ENCODE results near the gene ICAM4. TPM values are rescaled to one million over a fixed set of nuclear protein-coding genes. Genes with fewer than 3 reads are reported as not detected.

ICAM4 gene
- total and polyA plus RNA-seq, 2 donors (not counting 1 experiment from before 2014, with no cell fraction given): 0.58 to 4.1 TPM

DNA sequence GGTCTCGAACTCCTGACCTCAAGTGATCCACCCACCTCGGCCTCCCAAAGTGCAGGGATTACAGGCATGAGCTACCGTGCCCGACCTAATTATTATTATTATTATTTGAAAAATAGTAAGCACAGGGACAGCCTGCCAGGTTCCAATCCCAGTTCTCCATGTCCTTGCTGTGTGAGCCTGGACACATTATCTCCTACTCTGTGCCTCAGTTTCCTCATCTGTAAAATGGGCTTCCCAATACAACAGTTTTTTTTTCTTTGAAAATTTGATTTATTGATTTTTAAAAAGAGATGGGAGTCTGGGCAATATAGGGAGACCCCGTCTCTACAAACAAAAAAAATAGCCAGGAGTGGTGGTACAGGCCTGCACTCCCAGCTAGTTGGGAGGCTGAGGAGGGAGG is 19.6 kb downstream of the ICAM4 start:
- DNase-seq (ENCODE audit: low read depth in 2 of 2): no peak

DNA sequence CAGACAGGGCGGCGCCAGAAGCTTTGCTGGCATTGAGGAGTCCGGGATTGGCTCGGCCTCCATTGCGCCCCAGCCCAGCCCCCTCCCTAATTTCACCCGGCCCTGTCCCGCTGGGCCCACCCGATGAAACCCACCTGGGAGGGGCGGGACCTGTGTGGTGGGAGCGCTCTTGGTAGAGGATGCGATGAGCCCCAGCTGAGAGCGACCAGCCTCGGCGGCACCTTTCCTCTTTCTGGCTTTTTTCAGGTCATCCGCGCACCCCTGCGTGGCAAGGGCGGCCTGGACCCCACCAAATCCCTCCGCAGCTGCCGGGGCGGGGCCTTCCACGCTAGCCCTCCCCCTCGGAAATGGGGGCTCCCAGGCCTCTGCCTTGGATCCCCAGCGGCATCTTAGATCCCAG is 22.7 kb downstream of the ICAM4 start, which contains the start of gene ZGLP1:
Gene ZGLP1 (minus strand): TSS at position 393 of the 400 bp plus-strand sequence.
- Histone ChIP-seq H3K27me3 (ENCODE audit: control insufficient read depth, insufficient read depth, low read length) (no peaks in the 10 kb centered on the region), H3K36me3 (ENCODE audit: control insufficient read depth, insufficient read depth, low read length) (peaks cover 3% of the 10 kb centered on the region), H4K20me1 (ENCODE audit: control insufficient read depth, extremely low read depth, insufficient read depth, low read length) (no peaks in the 10 kb centered on the region), H3K9ac (ENCODE audit: insufficient read depth, low read length) (no peak within 1 kb of the TSS), H3K79me2 (ENCODE audit: control insufficient read depth, insufficient read depth, low read length) (no peaks in the 10 kb centered on the region), H3K9me3 (ENCODE audit: control insufficient read depth, insufficient read depth, low read depth, low read length) (no peaks in the 10 kb centered on the region), H3K4me2 (ENCODE audit: extremely low read depth, insufficient read depth, low read length) (no peak within 1 kb of the TSS), H3K4me3 (replicated peaks in 1 of 4; ENCODE audit: control extremely low read depth in 1 of 4, insufficient read depth in 1 of 4, low read depth in 3 of 4, low read length in 4 of 4) (no peak within 1 kb of the TSS), H3K27ac (ENCODE audit: insufficient read depth, low read length) (no peak within 1 kb of the TSS), H2AFZ (ENCODE audit: low read length) (no peak within 1 kb of the TSS), H3K4me1 (ENCODE audit: control insufficient read depth, extremely low read depth, insufficient read depth, low read length) (peaks cover 3% of the 10 kb centered on the region)
- no peak for DNase-seq (ENCODE audit: low read depth in 2 of 2)
- TF ChIP-seq, protein P1, sequence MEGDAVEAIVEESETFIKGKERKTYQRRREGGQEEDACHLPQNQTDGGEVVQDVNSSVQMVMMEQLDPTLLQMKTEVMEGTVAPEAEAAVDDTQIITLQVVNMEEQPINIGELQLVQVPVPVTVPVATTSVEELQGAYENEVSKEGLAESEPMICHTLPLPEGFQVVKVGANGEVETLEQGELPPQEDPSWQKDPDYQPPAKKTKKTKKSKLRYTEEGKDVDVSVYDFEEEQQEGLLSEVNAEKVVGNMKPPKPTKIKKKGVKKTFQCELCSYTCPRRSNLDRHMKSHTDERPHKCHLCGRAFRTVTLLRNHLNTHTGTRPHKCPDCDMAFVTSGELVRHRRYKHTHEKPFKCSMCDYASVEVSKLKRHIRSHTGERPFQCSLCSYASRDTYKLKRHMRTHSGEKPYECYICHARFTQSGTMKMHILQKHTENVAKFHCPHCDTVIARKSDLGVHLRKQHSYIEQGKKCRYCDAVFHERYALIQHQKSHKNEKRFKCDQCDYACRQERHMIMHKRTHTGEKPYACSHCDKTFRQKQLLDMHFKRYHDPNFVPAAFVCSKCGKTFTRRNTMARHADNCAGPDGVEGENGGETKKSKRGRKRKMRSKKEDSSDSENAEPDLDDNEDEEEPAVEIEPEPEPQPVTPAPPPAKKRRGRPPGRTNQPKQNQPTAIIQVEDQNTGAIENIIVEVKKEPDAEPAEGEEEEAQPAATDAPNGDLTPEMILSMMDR (conservative IDR thresholded peaks at IDR 0.05 in 1 of 2, IDR thresholded peaks at IDR 0.05 in 1 of 2; ENCODE audit: low read depth in 1 of 2, low read length in 2 of 2): no peak
- no peak for TF ChIP-seq EZH2 (IDR thresholded peaks at IDR 0.05; ENCODE audit: low read length, missing control alignments)

More for the DNA sequence above, 19.6 kb downstream of the ICAM4 start:
- H3K4me2 ChIP-seq (ENCODE audit: extremely low read depth, insufficient read depth, low read length): no peak overlapping the region
- H3K27me3 ChIP-seq (ENCODE audit: control insufficient read depth, insufficient read depth, low read length): no peaks in the 10 kb centered on the region
- H3K27ac ChIP-seq (ENCODE audit: insufficient read depth, low read length): no peak overlapping the region
- no peak overlapping the region for H3K9ac ChIP-seq (ENCODE audit: insufficient read depth, low read length)
- no peak overlapping the region for H3K4me3 ChIP-seq (replicated peaks in 1 of 4; ENCODE audit: control extremely low read depth in 1 of 4, insufficient read depth in 1 of 4, low read depth in 3 of 4, low read length in 4 of 4)
- peaks cover 3% of the 10 kb centered on the region for H3K4me1 ChIP-seq (ENCODE audit: control insufficient read depth, extremely low read depth, insufficient read depth, low read length)
- TF ChIP-seq, protein P1 (conservative IDR thresholded peaks at IDR 0.05 in 1 of 2, IDR thresholded peaks at IDR 0.05 in 1 of 2; ENCODE audit: low read depth in 1 of 2, low read length in 2 of 2): no peak
- no peak for TF ChIP-seq EZH2 (IDR thresholded peaks at IDR 0.05; ENCODE audit: low read length, missing control alignments)
- no peaks in the 10 kb centered on the region for H3K9me3 ChIP-seq (ENCODE audit: control insufficient read depth, insufficient read depth, low read depth, low read length)
- H3K79me2 ChIP-seq (ENCODE audit: control insufficient read depth, insufficient read depth, low read length): no peaks in the 10 kb centered on the region
- H2AFZ ChIP-seq (ENCODE audit: low read length): no peak overlapping the region
- H4K20me1 ChIP-seq (ENCODE audit: control insufficient read depth, extremely low read depth, insufficient read depth, low read length): no peaks in the 10 kb centered on the region
- peaks cover 3% of the 10 kb centered on the region for H3K36me3 ChIP-seq (ENCODE audit: control insufficient read depth, insufficient read depth, low read length)

DNA sequence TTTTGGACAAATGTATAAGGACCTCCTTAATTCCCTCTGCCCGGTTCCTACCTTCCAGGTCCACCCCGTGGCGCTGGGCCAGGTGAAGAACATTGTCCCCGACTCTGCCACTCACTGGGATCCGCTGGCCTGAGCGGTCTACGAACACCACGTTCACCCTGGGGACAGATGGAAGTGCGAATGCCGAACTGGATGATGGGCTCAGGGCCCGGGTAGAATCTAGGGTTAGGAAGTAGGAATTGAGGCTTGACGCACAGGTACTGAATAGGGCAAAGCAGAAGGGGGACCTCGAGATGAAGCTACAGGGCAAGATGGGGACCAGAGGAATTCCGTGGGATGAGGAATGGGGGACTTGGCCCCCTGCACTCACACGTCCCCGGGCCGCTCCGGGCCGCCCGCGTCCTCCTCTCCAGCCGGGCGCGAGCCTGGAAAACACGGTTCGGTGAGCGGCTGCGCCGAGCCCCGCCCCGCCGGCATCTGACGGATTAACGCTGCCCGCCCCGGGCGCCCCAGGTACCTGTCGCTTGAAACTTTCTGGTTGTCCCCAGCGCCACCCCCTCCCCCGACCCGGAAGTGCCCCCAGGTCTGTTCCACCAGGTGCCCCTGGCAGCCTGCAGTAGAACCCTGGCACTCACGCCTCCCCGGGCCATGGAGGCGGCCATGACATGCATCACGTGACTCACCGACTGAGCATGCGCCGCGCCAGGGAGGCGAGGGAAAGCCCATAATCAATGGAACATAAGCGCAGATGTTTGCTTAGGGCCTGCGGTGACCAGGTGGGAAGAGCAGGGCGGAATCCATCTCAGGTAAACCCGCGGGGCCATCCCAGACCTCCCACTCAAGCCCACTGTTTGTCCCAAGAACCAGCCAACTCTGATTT is 28.8 kb downstream of the ICAM4 start, which contains the start of gene FDX2:
Gene FDX2 (minus strand): TSS at position 681 of the 880 bp plus-strand sequence. CDS start 19 bp downstream, at position 662.
- H3K36me3 ChIP-seq (ENCODE audit: control insufficient read depth, insufficient read depth, low read length): peaks cover 17% of the 10 kb centered on the region
- DNase-seq (ENCODE audit: low read depth in 2 of 2): peak; percentile 64 to 72
- no peaks in the 10 kb centered on the region for H3K9me3 ChIP-seq (ENCODE audit: control insufficient read depth, insufficient read depth, low read depth, low read length)
- H4K20me1 ChIP-seq (ENCODE audit: control insufficient read depth, extremely low read depth, insufficient read depth, low read length): no peaks in the 10 kb centered on the region
- no peak for TF ChIP-seq EZH2 (IDR thresholded peaks at IDR 0.05; ENCODE audit: low read length, missing control alignments)
- TF ChIP-seq, protein P1 (conservative IDR thresholded peaks at IDR 0.05 in 1 of 2, IDR thresholded peaks at IDR 0.05 in 1 of 2; ENCODE audit: low read depth in 1 of 2, low read length in 2 of 2): no peak
- H2AFZ ChIP-seq (ENCODE audit: low read length): peak within 1 kb of the TSS; percentile 99
- no peaks in the 10 kb centered on the region for H3K4me1 ChIP-seq (ENCODE audit: control insufficient read depth, extremely low read depth, insufficient read depth, low read length)
- peak within 1 kb of the TSS; percentile 65 for H3K4me2 ChIP-seq (ENCODE audit: extremely low read depth, insufficient read depth, low read length)
- H3K9ac ChIP-seq (ENCODE audit: insufficient read depth, low read length): peak within 1 kb of the TSS; percentile 75
- peak within 1 kb of the TSS; percentile 40 for H3K27ac ChIP-seq (ENCODE audit: insufficient read depth, low read length)
- H3K4me3 ChIP-seq (replicated peaks in 1 of 4; ENCODE audit: control extremely low read depth in 1 of 4, insufficient read depth in 1 of 4, low read depth in 3 of 4, low read length in 4 of 4): peak within 1 kb of the TSS; percentile 81 to 93 (median 82)
- H3K27me3 ChIP-seq (ENCODE audit: control insufficient read depth, insufficient read depth, low read length): no peaks in the 10 kb centered on the region
- H3K79me2 ChIP-seq (ENCODE audit: control insufficient read depth, insufficient read depth, low read length): no peaks in the 10 kb centered on the region
